ENCODE measurements around the gene TMEM156.

Gene TMEM156

DNA sequence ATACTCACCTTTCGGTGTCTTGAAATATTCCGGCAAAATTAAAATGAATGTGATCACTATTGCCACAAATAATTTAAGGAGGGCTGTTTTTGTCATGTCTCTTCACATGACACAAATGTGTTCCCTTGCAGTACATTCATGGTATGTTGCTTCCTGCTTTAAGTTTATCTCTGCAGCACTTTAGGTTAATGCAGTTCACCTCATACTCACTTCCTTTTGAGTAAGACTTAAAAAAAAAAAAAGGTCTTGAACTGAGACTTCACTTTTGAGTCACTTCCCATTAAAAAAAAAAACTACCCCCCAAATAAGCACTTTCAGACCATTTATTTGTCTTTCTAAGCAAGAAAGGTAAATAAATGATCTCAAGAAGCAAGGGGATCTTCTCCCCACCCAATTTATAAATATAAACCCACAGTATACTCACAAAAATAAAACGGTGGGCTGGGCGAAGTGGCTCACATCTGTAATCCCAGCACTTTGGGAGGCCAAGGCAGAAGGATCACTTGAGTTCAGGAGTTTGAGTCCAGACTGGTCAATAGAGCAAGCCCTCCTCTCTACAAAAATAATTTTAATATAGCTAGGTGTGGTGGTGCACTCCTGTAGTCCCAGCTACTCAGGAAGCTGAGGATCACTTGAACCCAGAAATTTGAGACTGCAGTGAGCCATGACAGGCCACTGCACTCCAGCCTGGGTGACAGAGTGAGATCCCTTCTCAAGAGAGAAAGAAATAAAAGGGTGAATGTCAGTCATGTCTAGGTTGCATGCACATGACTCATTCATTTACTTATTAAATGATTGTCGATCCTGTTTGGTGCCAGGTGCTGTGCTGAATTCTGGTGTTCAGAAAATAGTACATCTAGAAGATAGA is at the start of gene TMEM156:
Gene TMEM156, minus strand, starts transcription at position 192 of the 868 bp plus-strand sequence. Its CDS starts 96 bp downstream, at position 96.
- DNase-seq (ENCODE audit: low read depth, low spot score): no peak
- TF ChIP-seq, protein P1, sequence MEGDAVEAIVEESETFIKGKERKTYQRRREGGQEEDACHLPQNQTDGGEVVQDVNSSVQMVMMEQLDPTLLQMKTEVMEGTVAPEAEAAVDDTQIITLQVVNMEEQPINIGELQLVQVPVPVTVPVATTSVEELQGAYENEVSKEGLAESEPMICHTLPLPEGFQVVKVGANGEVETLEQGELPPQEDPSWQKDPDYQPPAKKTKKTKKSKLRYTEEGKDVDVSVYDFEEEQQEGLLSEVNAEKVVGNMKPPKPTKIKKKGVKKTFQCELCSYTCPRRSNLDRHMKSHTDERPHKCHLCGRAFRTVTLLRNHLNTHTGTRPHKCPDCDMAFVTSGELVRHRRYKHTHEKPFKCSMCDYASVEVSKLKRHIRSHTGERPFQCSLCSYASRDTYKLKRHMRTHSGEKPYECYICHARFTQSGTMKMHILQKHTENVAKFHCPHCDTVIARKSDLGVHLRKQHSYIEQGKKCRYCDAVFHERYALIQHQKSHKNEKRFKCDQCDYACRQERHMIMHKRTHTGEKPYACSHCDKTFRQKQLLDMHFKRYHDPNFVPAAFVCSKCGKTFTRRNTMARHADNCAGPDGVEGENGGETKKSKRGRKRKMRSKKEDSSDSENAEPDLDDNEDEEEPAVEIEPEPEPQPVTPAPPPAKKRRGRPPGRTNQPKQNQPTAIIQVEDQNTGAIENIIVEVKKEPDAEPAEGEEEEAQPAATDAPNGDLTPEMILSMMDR (IDR thresholded peaks at IDR 0.05; ENCODE audit: insufficient read depth, low read length, missing control alignments): no peak
- no peak within 1 kb of the TSS for H3K4me3 ChIP-seq (ENCODE audit: low read depth, low read length)
- ChIA-PET CTCF (no interaction called here), POLR2A (no interaction called here)

DNA sequence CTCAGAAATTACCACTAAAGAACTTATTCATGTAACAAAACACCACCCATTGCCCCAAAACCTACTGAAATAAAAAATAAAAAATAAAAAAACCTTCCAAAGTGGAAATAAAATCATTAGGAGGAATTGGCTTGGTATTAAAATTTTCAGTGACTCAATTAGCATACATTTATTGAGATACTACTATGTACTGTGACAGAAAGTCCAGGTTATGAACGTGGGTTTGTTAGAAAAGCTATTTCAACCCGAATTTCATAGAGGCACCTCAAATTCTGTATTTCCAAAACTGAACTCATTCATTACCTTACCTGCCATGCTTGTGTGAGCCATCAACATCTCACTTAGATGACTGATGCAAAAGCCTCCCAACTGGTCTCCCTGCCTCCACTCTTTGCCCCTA is 46.6 kb upstream of the TMEM156 start:
- TF ChIP-seq, protein P1 (IDR thresholded peaks at IDR 0.05; ENCODE audit: insufficient read depth, low read length, missing control alignments): no peak
- no peak for DNase-seq (ENCODE audit: low read depth, low spot score)
- ChIA-PET CTCF (no interaction called here), POLR2A (no interaction called here)
- H3K4me3 ChIP-seq (ENCODE audit: low read depth, low read length): no peak overlapping the region

- CTCF ChIA-PET: no interaction called here
- no peak for DNase-seq (ENCODE audit: low read depth, low spot score)
- POLR2A ChIA-PET: no interaction called here
- no peak overlapping the region for H3K4me3 ChIP-seq (ENCODE audit: low read depth, low read length)
- TF ChIP-seq, protein P1 (IDR thresholded peaks at IDR 0.05; ENCODE audit: insufficient read depth, low read length, missing control alignments): no peak
Observed at GRCh38 chr4:39068907-39069306, 36.7 kb upstream of the TMEM156 start.

- TF ChIP-seq, protein P1 (IDR thresholded peaks at IDR 0.05; ENCODE audit: insufficient read depth, low read length, missing control alignments): no peak
- DNase-seq (ENCODE audit: low read depth, low spot score): no peak
- no peak overlapping the region for H3K4me3 ChIP-seq (ENCODE audit: low read depth, low read length)
- CTCF ChIA-PET: no interaction called here
- POLR2A ChIA-PET: no interaction called here
Observed at GRCh38 chr4:39067451-39067850, 35.2 kb upstream of the TMEM156 start.

DNA sequence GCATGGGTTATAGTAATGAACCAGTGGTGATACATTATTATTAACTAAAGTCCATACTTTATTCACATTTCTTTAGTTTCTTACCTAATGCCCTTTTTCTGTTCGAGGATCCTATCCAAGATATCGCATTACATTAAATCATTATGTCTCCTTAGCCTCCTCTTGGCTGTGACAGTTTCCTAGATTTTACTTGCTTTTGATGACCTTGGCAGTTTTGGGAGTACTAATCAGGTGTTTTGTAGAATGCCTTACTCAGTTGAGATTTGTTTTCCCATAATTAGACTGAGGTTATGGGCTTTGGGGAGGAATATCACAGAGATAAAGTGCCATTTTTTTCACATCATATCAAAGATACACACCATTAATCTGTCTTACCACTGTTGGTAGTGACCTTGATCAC is 34.8 kb upstream of the TMEM156 start:
- POLR2A ChIA-PET: no interaction called here
- TF ChIP-seq, protein P1 (IDR thresholded peaks at IDR 0.05; ENCODE audit: insufficient read depth, low read length, missing control alignments): no peak
- CTCF ChIA-PET: no interaction called here
- no peak overlapping the region for H3K4me3 ChIP-seq (ENCODE audit: low read depth, low read length)
- no peak for DNase-seq (ENCODE audit: low read depth, low spot score)

GRCh38 chr4:39066371-39066770 is 34.2 kb upstream of the TMEM156 start:
- TF ChIP-seq, protein P1 (IDR thresholded peaks at IDR 0.05; ENCODE audit: insufficient read depth, low read length, missing control alignments): no peak
- no peak for DNase-seq (ENCODE audit: low read depth, low spot score)
- H3K4me3 ChIP-seq (ENCODE audit: low read depth, low read length): no peak overlapping the region
- ChIA-PET POLR2A (no interaction called here), CTCF (no interaction called here)

All from AG04449 (cell line).